Left colon (tissue), 2 donors: Measurements from ENCODE around the gene MTMR12. TPM values are rescaled to one million over a fixed set of nuclear protein-coding genes. Genes with fewer than 3 reads are reported as not detected.

ENCODE experiments used
- ATAC-seq: fragments of 200-7000 bp; cut with Tn5 transposase; one replicate; pipeline ENCODE4 v1.9.1; 2020; ENCODE audit warnings: mild to moderate bottlenecking, moderate library complexity
- DNase-seq, 2 donors: peaks; one replicate each; pipeline ENCODE4 v3.0.0-alpha.2; 2020
- intact Hi-C, 2 donors: fragments of 100-400 bp; cut with DNase I in 1 of 2; cut with micrococcal nuclease in 1 of 2; formaldehyde crosslinking; loops; one replicate each; pipeline versions ENCODE4 v1.11.2 to v1.14.0; 2022; cut with DNase I, micrococcal nuclease
- total RNA-seq, 2 donors: library from RNA; stranded (reverse); fragmentation: NEBNext Ultra II Directional; extraction: Animal tissue kit (Norgen Biotek cat#: 25700); gene quantifications; one replicate each; pipeline ENCODE4 v1.2.1, GENCODE V29; 2021
- donor health status: DM: no; HTN: no; CAD: no.
- donor health status: DM: yes; HTN: yes; CAD: no.

MTMR12 gene
- total RNA-seq, 2 donors from 2014 or later: 19.4 to 25.5 TPM

GRCh38 chr5:32258424-32258823 lies 54.3 kb downstream of the MTMR12 start:
- ATAC-seq (no peak), DNase-seq (no peak)
- intact Hi-C loops: no loop called here

- intact Hi-C loops: no loop called here
- no peak for ATAC-seq
Observed at GRCh38 chr5:32255540-32255900, 57.2 kb downstream of the MTMR12 start.

DNA sequence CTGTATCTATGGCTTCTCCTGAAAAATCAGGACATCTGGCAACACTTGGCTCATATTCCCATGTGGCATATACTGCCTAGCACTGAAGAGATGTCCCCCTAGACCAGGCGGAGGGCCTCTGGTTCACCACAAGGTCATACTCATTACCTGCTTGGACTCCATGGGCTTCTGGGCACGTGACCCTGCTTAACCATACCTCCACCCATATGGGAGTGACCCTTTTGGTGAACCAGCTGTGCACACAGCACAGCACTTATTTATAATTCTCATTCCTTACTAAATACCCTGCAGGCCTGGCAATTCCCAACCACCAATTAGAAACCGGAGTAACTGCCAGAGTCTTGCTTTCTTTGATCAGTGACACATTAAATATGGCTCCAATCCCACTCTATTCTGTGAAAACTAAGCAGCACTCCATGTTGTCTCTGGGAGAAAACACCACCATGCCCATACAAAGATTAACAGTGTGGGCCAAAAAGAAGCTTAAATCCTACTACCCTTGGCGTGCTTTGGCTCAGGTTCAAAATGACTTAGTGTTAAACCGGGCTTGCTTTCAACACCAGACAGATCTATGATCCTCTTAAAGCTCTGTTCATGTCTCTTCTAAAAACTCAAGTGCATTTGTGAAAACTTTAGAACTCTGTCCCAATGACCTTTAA lies 57.7 kb downstream of the MTMR12 start:
- intact Hi-C loops: no loop called here
- ATAC-seq (no peak), DNase-seq (no peak)

More at GRCh38 chr5:32255540-32255900, 57.2 kb downstream of the MTMR12 start:
- DNase-seq: no peak

DNA sequence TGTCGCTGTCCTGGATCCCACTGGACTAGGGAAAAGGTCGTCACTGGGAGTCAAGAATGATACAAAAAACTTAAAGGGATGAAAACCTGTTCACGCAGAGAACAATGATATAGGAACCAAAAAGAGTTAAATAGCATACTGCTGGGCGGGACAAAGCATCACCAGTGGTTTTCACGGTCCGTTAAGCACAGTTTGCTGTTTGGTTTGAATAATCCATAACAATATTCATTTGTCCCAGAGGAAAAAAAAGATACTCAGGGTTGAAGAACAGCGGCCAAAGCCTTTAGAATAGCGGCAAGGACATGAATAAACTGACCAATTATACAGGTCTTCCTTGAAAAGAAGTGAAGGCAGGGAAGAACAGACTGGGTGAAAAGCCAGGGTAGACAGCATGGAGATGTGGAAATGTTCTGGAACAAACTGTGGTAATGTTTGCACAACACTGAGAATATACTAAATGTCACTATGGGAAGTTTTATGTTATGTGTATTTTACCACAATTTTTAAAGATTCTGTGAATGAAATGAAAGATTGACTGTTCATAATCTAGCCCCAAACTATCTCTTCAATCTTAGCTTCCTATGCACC lies 60.8 kb downstream of the MTMR12 start:
- no peak for DNase-seq
- intact Hi-C loops: no loop called here
- no peak for ATAC-seq

GRCh38 chr5:32249668-32250067 lies 63.1 kb downstream of the MTMR12 start:
- DNase-seq (no peak), ATAC-seq (peak; percentile 91)
- intact Hi-C loops: no loop called here

DNA sequence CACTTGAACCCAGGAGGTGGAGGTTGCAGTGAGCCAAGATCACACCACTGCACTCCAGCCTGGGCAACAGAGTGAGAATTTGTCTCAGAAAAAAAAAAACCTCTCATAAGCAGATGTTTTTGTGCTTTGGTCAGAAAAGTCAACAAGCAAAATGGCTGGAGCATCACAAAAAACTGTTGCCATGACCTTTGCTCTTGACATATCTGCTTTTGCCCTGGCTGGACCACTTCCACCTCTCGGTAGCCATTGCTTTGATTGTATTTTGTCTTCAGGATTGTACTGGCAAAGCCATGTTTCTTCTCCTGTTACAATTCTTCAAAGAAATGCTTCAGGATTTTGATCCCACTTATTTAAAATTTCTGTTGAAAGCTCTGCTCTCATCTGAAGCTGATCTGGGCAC lies 67.0 kb downstream of the MTMR12 start:
- DNase-seq (no peak), ATAC-seq (no peak)
- intact Hi-C loops: no loop called here

DNA sequence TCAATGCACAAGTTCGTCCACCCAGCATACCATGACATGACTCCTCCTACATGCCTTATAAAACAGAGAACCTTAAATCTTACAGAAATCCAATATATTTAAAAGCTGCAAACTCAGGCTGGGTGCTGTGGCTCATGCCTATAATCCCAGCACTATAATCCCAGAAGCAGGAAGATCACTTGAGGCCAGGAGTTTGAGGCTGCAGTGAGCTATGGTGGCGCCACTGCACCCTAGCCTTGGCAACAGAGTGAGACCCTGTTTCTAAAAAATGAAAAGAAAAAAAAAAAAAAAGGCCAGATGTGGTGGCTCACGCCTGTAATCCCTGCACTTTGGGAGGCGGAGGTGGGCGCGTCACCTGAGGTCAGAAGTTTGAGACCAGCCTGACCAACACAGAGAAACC lies 68.7 kb downstream of the MTMR12 start:
- ATAC-seq (no peak), DNase-seq (no peak)
- intact Hi-C loops: no loop called here

DNA sequence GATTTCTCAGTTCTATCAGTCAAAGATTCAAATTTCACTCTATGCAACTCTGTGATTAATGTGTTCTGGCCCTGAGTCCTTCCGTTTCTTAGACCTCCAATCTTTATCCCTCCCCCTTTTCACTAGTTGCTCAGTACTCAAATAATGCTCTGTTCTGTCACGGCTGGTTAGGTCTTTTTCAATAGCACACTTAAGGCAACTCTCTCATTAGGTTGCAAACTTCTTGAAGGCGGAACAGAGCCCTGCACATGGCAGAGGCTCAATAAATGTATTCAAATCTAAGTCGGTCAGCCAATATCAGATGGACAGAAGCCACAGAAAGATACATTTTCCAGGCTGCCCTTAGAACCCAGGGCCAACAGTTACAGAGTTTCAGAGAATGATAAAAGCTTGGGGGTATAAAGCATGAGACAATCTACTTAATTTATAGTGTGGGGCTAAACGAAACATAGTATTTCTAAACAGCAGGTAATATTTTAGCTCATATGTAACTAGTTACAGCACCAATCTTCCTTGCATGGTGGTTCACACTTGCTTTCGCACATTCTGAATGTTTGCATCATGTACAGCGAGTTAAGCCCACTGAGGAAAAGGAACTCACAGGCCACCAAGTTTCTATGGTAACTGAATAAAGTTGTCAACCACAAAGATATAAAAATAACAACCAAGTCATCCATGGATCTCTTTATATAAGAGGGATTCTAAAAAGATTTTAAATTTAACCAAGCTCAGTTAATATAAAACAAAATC lies 71.5 kb downstream of the MTMR12 start:
- DNase-seq (no peak), ATAC-seq (no peak)
- intact Hi-C loops: no loop called here

GRCh38 chr5:32239385-32239784 lies 73.4 kb downstream of the MTMR12 start:
- DNase-seq: no peak
- intact Hi-C loops: loop anchor here in 1 of 2 donors (10.0 kb wide), 1 partner anchor 85 kb away; no protein-coding TSS in a partner anchor
- no peak for ATAC-seq

GRCh38 chr5:32233696-32234447 lies 78.9 kb downstream of the MTMR12 start:
- DNase-seq: no peak
- ATAC-seq: peak; percentile 65
- intact Hi-C loops: loop anchor here (5.0 to 10.0 kb wide), 2 partner anchors 91 to 93 kb away; no protein-coding TSS in a partner anchor

- intact Hi-C loops: loop anchor here (5.0 to 10.0 kb wide), 2 partner anchors 92 to 94 kb away; no protein-coding TSS in a partner anchor
- peak; percentile 45 for ATAC-seq
Observed at GRCh38 chr5:32233220-32233695, 79.5 kb downstream of the MTMR12 start.

DNA sequence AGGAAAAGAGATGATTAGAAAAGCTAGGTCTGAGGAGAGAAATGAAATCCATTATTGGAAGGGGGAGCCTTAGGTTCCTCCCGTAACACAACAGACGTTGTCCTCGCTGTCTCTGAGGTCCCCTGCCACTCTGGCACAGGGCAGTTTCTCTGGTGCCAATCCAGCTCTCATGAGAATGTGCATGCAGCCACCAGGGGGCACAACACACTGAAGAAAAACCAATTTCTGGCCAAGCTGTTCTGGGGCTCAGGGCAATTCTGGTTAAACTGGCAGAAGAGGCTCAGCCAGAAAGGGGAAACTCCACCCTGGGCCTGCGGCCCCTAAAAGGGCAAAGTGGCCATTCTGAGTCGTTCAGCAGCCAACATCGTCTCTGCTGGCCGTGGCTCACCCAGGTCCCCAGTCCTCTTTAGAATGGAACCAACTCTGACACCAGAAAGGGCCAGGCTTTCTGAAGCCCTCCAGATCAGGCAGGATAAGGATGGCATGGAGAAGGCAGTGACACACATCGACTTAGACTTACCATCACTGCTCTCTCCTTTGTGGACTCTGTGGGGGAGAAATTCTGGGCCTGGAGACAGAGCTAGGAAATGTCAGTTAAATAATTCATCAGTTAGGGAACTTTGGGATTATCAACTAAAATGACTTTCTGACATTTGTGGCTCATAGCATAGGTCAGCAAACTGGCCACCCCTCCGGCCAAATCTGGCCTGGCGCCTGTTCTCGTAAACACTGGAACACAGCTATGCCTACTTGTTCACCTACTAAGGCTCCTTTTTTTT lies 80.1 kb downstream of the MTMR12 start:
- ATAC-seq (peak; percentile 87), DNase-seq (peak; percentile 75 to 90)
- intact Hi-C loops: loop anchor here (5.0 to 10.0 kb wide), 2 partner anchors 92 to 95 kb away; no protein-coding TSS in a partner anchor

More at GRCh38 chr5:32233220-32233695, 79.5 kb downstream of the MTMR12 start:
- DNase-seq: no peak

DNA sequence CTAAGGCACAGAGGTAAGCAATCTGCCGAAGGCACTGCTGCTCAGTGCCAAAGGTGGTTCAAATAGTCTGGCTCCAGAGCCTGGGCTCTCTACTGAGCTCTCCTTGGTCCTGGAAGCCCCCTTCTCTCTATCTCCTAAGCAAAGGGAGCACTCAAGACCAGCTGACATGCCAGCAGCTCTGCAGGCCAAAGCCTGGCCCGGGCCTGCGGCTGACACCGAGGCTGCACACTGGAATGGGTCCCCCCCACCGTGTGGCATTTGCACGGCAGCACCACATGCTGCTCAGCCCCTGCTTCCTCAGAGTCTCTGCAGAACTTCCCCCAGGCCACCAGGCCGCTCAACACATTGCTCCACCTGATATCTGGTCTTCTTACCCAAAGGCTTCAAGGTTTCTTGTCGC lies 80.8 kb downstream of the MTMR12 start:
- DNase-seq (peak in 1 of 2 donors; percentile 37), ATAC-seq (no peak)
- intact Hi-C loops: loop anchor here (5.0 to 10.0 kb wide), 2 partner anchors 93 to 95 kb away; no protein-coding TSS in a partner anchor

GRCh38 chr5:32231241-32231640 lies 81.5 kb downstream of the MTMR12 start:
- DNase-seq (no peak), ATAC-seq (no peak)
- intact Hi-C loops: loop anchor here (5.0 to 10.0 kb wide), 2 partner anchors 94 to 96 kb away; no protein-coding TSS in a partner anchor

DNA sequence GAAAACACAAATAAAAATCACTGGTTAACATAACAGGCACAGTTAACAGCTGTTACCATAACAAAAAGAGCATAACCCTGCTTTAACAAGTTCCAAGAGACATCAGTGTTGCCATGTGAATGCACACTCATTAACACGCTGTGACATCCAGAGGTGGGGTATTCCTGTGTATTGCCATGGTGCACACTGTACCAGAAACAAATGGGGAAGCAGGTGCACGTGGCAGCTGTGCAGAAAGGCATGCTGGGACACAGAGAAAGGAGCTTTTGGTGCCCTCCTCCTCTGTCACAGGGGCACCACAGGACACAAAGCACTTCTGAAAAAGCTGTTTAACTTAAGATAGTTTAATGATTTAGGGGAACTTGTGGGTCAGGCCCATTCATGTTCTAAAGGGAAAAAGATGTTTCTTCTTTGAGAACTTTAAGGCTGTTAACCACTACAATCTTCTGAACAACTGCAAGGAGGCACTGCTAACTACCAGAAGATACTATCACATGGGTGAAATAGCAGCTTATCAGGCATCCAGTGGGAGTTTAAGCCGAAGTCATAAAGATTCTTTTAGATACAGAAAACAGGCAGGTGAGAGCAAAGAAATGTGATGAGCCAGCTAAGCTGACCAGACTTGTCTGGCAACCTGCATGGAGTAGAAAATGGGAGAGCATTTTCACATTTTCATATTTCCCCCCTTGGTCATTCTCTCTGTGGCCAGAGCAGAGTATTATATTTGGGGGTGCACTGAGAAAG lies 82.2 kb downstream of the MTMR12 start:
- no peak for ATAC-seq
- intact Hi-C loops: loop anchor here (5.0 to 10.0 kb wide), 2 partner anchors 94 to 97 kb away; no protein-coding TSS in a partner anchor
- DNase-seq: no peak

- ATAC-seq: no peak
Observed at GRCh38 chr5:32229586-32229985, 83.2 kb downstream of the MTMR12 start.

DNA sequence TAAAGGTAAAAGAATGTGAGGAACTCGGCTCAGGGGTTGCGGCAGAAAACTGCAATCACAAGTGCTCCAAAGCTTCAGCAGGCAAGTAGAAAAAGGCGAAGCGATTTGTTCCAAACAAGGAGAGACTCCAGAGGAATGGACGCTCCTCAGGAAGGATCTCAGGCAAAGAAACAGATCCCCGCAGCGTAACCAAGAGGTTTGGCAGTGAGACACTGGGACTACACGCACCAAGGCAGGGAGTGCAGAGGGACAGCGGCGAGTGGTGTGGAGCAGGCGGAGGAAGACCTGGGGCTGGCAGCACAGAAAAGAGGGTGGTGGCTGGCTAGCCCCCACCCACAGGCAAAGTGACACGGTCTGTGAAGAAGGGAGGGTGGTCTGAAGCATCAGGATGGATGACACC lies 83.9 kb downstream of the MTMR12 start:
- intact Hi-C loops: loop anchor here in 1 of 2 donors (10.0 kb wide), 1 partner anchor 54 kb away; the partner anchor contains the start of gene GOLPH3
- DNase-seq (no peak), ATAC-seq (no peak)

More at GRCh38 chr5:32229586-32229985, 83.2 kb downstream of the MTMR12 start:
- DNase-seq: no peak
- intact Hi-C loops: loop anchor here in 1 of 2 donors (10.0 kb wide), 1 partner anchor 55 kb away; the partner anchor contains the start of gene GOLPH3
